H54 (cell line): ENCODE data around the gene RELN.
"Not testable (repeated sequence)": the region's sequence is repeated elsewhere in the genome, so short reads cannot be mapped to it uniquely, and the experiment has no call there.

Source experiments
- DNase-seq: peaks from one replicate; pipeline ENCODE4 v3.0.0; 2011; ENCODE audit warnings: low spot score, mixed read lengths; ENCODE audit not compliant: insufficient read length
- FAIRE-seq: peaks from 3 replicates; lab custom pipeline; 2011; peaks lifted over from hg19 to GRCh38; lab: Jason Lieb, UNC
- POLR2A ChIP-seq: IDR thresholded peaks from 2 replicates; pipeline ENCODE4 v1.6.1; 2011; ENCODE audit warnings: low read depth, mild to moderate bottlenecking, low read length

RELN gene

DNA sequence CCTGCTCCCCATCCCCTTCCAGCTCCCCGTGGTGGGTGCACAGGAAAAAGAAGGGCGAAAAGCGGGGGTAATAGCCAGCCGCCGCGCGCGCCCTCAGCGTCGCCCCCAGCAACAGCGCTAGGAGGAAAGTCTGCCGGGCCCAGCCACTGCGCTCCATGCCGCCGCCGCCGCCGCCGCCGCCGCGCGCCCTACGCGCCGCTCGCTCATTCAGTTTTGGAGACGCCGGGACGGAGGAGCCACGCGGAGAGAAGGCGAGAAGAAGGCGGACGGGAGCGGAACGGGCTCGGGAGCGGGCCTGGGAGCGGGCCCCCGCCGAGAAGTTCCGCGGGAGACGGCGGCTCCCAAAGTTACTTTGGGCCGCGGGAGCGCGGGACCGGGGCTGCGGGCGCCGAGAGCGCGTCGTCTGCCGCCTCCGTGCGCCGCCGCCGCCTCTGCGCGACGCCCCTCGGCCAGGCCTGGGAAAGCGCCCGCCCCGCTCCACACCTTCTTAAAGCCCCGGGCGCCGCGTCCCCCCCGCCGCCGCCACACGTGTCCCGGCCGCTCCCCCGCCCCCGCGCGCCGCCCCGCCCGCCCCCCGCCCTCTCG lies at the start of gene RELN:
TSS of gene RELN (minus strand) at position 459 of the 585 bp plus-strand sequence. CDS start at position 157, 302 bp downstream.
- no peak for TF ChIP-seq POLR2A
- no peak for FAIRE-seq
- DNase-seq, result no peak

DNA sequence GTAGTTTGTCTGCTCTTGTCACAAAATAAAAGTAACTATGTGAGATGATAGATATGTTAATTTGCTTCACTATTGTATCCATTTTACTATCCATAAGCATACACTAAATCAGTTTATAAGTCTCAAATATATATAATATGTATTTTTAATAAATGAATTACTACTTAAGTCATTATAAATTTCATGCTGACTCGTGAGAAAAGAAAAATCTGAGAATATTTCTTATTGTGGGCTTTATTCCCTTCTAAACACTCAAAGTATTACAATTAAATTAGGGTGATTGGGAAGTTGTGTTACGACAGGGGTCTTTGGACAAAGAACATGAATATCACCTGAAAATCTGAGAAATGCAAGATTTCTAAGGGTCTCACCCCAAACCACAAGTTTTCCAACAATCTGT lies 48.7 kb upstream of the RELN start:
- no peak for TF ChIP-seq POLR2A
- DNase-seq, result no peak
- no peak for FAIRE-seq

DNA sequence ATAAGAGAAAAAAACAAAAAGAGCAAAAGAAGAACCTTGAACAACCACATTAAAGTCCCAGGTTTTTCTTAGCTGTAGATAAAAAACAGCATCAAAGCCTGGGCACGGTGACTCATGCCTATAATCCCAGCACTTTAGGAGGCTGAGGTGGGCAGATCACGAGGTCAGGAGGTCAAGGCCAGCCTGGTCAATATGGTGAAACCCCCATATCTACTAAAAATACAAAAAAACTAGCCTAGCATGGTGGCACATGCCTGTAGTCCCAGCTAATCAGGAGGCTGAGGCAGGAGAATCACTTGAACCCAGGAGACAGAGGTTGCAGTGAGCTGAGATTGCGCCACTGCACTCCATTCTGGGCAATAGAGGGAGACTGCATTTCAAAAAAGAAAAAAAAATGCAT lies 47.4 kb upstream of the RELN start:
- FAIRE-seq, result not testable (repeated sequence)

DNA sequence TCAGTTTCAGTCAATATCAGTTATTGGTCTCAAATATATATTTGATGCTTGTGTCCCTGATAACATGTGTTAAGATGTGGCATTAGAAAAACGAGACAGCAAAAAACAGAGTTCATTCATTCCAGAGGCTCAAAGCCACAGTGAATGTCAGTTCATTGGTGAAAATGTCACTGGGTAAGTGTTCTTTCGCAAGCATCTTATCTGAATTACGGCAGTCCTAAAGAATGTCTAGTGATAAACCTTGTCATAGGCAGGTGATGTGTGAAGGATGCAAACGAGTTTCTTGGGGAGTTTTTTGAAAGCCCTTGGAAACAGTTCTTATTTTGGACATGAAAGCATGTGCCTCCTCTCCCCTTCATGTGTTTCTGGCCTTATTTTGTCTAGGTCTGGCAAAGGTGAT lies 45.9 kb upstream of the RELN start:
- FAIRE-seq (no peak), DNase-seq (no peak)
- TF ChIP-seq POLR2A, result no peak

More for the DNA sequence above, 47.4 kb upstream of the RELN start:
- not testable (repeated sequence) for DNase-seq

DNA sequence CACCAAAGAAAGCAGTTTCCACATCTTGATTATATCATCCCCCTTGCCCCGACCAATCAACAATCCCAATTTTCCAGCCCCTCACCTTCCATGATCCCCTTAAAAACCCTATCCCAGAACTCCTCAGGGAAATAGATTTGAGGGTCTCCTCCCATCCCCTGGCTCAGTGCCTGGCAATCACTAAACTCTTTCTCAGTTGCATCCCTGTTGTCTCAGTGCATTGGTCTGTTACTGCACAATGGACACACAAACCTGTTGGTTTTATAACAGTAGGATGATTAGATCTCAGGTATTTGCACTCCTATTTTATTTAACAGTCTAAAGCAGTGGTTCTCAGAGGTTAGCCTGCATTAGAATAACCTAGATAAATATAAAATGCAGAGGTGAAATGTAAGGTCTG lies 45.2 kb upstream of the RELN start:
- FAIRE-seq, result no peak
- DNase-seq, result no peak
- no peak for TF ChIP-seq POLR2A

DNA sequence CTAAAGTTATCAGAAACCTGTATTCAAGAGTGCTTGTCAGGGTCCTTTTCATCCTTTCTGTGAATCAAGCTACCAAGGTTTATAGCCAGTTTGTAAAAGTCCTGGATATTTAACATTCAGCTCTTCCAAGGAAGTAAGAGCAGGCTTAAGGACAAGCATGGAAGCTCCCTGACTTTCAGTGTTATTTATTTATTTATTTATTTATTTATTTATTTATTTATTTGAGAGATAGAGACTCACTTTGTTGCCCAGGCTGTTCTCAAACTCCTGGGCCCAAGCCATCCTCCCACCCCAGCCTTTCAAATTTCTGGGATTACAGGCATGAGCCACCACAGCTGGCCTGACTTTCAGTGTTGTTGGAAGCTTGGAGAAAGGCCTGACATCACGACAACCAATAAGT lies 44.4 kb upstream of the RELN start:
- FAIRE-seq (no peak), DNase-seq (no peak)
- TF ChIP-seq POLR2A, result no peak

DNA sequence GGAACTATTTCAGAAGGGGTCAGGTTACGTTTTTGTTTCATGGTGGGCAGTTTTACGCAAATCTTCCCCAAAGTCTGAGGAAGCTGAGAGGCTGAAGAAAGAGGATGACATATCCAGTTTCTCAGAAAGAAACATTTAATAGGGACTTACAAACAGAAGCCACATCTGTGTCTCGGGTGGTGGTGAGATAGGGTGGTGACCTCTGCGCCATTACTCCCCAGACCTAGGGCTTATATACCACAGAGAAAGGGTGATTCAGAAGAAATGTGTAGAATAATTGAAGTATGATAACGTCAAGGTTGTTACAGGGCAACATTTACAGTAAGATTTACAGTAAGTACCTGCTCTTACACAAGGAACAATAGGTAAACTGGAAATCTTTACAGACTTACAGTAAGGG lies 43.0 kb upstream of the RELN start:
- TF ChIP-seq POLR2A, result no peak
- FAIRE-seq (no peak), DNase-seq (no peak)

DNA sequence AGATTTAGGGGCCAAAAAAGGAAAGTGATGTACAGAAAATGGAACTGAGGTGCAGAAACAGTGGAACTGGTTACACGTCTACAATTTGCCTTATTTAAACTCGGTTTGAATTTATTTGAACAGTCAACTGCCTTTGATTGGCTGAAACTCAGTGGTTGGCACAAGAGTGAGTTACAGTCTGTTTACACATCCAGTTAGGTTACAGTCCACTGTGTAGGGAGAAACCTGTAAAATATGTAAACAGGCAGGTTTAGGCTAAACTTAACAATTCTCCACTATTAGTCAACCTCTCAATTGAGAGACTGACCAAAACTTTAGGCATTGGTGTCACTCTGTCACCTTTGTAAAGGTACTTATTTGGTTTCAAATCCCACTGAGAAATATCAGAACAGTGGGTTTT lies 40.3 kb upstream of the RELN start:
- FAIRE-seq (no peak), DNase-seq (no peak)
- no peak for TF ChIP-seq POLR2A

DNA sequence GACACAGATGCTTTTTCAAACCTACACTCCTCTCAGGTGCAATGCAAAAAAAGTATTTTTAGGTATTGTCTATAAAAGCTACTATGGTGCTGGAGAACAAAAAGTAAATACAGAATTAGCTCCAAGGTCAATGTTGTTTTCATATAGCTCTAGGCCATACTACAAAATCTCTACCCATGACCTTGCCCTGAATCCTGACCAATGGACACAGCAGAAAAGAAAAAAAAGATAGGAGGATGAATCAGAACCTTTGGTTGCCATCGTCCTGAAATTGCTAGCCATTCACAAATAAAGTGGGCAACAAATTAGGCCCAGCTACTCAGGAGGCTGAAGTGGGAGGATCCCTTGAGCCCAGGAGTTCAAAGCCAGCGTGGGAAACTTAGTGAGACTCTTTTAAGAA lies 35.2 kb upstream of the RELN start:
- FAIRE-seq, result no peak
- no peak for DNase-seq
- no peak for TF ChIP-seq POLR2A

DNA sequence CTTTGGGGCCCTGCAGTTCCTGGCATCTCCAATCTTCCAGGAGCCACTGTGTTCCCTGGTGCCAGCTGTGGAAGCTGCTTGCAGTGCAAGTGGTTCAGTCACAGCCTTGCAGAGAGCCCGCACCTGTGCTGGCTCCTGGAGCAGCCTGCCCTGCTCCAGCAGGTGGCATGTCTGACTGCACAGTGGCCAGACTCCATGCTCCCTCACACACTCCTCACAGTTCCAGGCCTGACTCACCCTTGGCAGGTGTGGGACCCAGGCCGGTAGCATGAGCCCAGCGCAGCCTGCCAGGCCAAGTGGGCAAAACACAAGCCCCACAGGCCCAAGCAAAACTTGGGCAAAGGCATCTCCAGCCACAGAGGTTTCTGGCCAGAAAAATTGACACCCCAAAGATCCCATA lies 33.6 kb upstream of the RELN start:
- no peak for DNase-seq
- no peak for TF ChIP-seq POLR2A
- FAIRE-seq, result no peak

DNA sequence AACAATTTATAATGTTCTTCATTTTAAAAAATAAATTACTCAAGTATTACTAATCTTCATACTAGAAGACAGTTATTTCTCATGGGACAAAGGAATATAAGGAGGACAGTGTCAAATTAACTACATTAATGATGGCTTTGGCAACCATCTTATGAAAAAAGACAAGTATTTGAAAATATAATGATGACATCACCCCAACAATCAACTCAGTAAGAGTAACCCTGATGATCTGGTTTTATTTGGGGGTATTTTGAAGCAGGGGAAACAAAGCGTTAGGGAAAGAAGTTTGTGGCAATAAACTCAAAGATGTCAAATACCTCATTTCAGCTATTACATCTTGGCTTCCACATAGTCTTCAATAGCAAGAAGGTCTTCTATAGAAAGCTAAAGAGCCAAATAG lies 29.0 kb upstream of the RELN start:
- FAIRE-seq (no peak), DNase-seq (no peak)
- no peak for TF ChIP-seq POLR2A

DNA sequence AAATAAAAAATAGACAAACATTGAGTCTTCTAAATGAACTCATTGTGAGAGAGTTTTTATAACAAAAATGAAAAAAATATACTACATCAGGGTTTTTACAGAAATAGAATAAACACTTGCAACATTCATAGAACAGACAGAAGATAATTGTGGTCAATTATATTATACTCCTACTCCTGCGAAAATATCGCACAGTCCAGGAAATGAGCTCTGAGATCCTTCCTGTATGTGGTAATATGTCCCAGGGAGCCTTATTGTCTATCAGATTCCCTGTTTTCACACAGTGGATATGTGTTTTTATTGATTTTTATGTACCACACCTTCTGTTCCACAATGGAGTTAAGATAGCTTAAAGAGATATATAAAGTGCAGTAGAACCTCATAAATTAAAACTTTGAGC lies 27.5 kb upstream of the RELN start:
- FAIRE-seq (no peak), DNase-seq (no peak)
- TF ChIP-seq POLR2A, result no peak

DNA sequence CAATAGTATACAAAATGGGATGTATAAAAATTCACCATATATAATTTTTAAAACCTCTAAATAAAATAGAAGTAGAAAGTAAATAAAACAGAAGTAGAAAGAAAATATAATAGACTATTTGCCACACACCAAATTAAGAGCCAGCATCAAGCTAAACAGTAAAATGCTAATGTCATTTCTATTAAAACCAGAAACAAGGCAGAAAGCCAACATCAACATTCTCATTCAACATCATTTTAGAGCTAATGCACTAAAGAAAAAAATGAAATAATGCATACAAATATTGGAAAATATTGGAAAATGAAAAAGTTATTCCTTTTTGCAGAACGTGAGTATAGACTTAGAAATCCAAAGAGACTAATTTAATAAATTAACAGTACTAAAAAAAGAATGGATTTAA lies 23.4 kb upstream of the RELN start:
- no peak for TF ChIP-seq POLR2A

DNA sequence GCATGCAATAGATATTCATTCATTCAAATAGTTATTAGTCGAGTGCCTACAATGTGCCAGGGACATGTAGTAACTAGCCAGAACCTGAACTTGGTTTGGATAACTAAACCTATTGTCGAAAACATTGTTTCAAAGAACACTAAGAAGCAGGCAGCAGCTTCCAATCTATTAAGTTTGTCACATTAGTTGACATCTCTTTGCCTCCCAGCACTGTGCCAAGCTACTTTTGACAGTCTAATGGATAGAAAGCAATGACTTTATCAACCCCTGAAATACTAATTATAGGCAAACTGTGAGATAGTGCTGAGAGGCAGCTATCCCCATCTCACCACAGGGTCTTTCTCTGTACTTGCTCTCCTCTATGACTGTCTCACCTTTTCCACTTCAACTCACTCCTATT lies 22.4 kb upstream of the RELN start:
- DNase-seq (no peak), FAIRE-seq (no peak)
- no peak for TF ChIP-seq POLR2A

More for the DNA sequence above, 23.4 kb upstream of the RELN start:
- DNase-seq, result no peak
- no peak for FAIRE-seq

DNA sequence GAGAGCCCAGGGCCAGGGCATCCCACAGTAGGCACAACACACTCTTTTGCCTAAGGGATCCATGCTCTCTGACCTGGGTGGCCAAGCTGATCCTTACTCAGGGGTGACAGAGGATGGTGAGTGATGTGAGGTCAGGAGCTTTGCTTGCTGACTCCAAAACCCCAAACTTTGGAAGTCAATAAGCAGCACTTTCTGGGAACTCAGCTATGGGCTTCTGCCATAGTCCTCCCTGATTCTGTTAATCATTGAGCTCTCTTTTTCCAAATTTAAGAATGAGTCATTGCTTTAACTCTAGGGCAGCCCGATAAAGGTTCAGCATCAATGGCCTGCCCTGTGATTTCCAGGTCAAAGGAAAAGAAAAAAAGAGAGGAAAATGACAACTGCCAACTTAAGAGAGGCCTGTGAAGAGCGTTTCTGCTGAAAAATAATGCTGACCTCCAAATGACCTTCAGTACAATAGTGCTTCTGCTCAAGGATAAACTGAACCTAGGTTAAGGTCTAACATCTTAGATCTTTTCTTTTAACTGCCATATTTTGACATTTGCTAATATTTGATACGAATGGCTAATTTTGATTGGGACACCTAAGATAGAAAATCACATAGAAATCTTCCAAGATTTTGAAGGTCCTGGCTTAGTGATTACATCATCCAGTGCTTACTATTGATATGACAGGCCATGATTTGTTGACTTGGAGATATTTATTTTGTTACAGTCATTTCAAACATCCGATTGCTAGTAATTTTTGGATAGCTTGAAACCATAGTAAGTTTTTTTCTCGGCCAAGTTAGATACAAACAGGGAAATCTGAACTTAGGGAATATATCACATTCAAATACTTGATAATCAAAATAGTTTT lies 20.8 kb upstream of the RELN start:
- no peak for FAIRE-seq

More for the DNA sequence above, 20.8 kb upstream of the RELN start:
- no peak for TF ChIP-seq POLR2A
- DNase-seq, result no peak
